Peyer's patch (tissue), 4 donors: Measurements from ENCODE around the gene RSKR.
"Not testable (repeated sequence)": the region's sequence is repeated elsewhere in the genome, so short reads cannot be mapped to it uniquely, and the experiment has no call there.

Experiments used
- POLR2A ChIP-seq, 2 donors: fragments of 450-650 bp; IDR thresholded peaks; one replicate each; pipeline ENCODE4 v1.5.1; 2017; ENCODE audit warnings: antibody characterized with exemption in 2 of 2, mild to moderate bottlenecking in 2 of 2, moderate library complexity in 2 of 2
- TF ChIP-seq, protein P1 (sequence below), 6 experiments: fragments of 450-650 bp in 4 of 6; fragments of 200-600 bp in 2 of 6; sonication (generic) in 1 of 6; IDR thresholded peaks; one replicate each; pipeline ENCODE4 v1.5.1; 2017 to 2019; ENCODE audit warnings: antibody characterized with exemption in 6 of 6, mild to moderate bottlenecking in 3 of 6, moderate library complexity in 1 of 6

DNA sequence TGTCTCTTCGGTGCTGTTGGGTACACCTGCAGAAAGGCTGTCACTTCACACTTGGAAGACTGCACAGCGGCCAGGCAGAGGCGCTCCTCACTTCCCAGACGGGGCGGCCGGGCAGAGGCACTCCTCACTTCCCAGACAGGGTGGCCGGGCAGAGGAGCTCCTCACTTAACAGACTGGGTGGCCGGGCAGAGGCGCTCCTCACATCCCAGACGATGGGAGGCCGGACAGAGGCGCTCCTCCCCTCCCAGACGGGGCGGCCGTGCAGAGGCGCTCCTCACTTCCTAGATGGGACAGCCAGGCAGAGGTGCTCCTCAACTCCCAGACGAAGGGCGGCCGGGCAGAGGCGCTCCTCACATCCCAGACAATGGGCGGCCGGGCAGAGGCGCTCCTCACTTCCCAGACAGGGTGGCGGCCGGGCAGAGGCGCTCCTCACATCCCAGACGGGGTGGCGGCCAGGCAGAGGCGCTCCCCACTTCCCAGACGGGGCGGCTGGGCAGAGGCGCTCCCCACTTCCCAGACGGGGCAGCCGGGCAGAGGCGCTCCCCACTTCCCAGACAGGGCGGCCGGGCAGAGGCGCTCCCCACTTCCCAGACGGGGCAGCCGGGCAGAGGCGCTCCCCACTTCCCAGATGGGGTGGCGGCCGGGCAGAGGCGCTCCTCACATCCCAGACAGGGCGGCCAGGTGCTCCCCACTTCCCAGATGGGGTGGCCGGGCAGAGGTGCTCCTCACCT, 44.9 kb upstream of the RSKR start:
- TF ChIP-seq, protein P1, sequence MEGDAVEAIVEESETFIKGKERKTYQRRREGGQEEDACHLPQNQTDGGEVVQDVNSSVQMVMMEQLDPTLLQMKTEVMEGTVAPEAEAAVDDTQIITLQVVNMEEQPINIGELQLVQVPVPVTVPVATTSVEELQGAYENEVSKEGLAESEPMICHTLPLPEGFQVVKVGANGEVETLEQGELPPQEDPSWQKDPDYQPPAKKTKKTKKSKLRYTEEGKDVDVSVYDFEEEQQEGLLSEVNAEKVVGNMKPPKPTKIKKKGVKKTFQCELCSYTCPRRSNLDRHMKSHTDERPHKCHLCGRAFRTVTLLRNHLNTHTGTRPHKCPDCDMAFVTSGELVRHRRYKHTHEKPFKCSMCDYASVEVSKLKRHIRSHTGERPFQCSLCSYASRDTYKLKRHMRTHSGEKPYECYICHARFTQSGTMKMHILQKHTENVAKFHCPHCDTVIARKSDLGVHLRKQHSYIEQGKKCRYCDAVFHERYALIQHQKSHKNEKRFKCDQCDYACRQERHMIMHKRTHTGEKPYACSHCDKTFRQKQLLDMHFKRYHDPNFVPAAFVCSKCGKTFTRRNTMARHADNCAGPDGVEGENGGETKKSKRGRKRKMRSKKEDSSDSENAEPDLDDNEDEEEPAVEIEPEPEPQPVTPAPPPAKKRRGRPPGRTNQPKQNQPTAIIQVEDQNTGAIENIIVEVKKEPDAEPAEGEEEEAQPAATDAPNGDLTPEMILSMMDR (IDR thresholded peaks at IDR 0.05): not testable (repeated sequence)
- not testable (repeated sequence) for TF ChIP-seq POLR2A (IDR thresholded peaks at IDR 0.05)
